Mesenteric fat pad (tissue), 1 donor: ENCODE data around the gene NDUFA11. TPM values are rescaled to one million over a fixed set of nuclear protein-coding genes. Genes with fewer than 3 reads are reported as not detected.
"Not testable (repeated sequence)": the region's sequence is repeated elsewhere in the genome, so short reads cannot be mapped to it uniquely, and the experiment has no call there.

Experiments
- DNase-seq: peaks from one replicate; pipeline ENCODE4 v3.0.0-alpha.2; 2020; ENCODE audit warnings: low spot score
- total RNA-seq: library from RNA; stranded (reverse); fragmentation: NEBNext Ultra II Directional; extraction: Animal tissue kit (Norgen Biotek cat#: 25700); gene quantifications from one replicate; pipeline ENCODE4 v1.2.1, GENCODE V29; 2021
- donor health status: DM: yes; HTN: yes; CAD: no.

NDUFA11 gene
- total RNA-seq, 1 donor from 2014 or later: 186 TPM

DNA sequence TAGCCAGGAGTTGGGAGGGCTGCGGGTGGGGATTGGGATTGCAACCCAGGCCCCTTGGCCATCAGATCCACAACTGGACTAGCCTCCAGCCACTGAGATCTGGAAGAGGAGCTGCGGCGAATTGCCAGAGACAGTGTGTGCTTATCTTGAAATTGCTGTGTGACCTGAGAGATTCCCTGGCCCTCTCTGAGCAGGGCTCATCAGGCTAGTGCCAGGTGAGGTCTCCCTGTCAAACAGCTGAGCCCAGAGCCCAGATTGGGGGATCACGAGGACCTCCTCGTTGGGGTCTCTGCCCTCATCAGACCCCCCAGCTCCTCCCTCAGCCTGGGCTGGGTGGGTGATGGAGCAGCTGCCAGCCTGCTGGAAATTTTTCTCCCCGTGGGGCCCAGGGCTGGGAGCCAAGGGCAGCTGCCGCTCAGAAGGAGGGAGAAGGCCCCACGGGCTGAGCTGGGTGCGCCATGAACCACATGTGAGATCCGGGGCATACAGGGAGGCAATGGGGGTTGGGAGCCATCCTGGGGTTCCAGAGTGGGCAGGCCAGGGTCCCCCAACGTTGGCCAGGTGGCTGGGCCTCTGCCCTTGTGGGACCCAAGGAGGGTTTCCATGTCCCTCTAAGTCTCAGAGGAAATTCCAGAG is 40.4 kb downstream of the NDUFA11 start:
- DNase-seq: no peak

DNA sequence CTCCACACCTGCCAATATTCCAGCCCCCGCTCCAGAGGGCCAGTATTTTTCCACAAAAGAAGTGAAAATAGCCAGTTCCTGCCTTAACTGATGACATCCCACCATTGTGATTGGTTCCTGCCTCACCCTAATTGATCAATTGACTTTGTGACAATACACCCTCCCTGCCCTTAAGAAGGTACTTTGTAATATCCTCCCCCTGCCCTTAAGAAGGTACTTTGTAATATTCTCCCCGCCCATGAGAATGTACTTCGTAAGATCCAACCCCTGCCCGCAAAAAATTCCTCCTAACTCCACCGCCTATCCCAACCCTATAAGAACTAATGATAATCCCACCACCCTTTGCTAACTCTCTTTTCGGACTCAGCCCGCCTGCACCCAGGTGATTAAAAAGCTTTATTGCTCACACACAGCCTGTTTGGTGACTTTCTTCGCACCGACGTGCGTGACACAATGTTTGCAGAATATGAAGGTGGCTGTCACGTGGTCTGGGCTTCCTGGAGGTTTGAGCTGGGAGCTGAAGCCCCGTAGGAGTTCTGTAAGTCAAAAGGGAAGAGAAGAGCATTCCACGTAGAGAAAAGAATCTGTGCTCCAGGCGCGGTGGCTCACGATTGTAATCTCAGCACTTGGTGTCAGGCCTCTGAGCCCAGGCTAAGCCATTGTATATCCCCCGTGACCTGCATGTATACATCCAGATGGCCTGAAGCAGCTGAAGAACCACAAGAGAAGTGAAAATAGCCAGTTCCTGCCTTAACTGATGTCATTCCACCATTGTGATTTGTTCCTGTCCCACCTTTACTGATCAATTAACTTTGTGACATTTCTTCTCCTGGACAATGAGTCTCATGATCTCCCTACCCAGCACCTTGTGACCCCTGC is 46.1 kb downstream of the NDUFA11 start:
- no peak for DNase-seq

DNA sequence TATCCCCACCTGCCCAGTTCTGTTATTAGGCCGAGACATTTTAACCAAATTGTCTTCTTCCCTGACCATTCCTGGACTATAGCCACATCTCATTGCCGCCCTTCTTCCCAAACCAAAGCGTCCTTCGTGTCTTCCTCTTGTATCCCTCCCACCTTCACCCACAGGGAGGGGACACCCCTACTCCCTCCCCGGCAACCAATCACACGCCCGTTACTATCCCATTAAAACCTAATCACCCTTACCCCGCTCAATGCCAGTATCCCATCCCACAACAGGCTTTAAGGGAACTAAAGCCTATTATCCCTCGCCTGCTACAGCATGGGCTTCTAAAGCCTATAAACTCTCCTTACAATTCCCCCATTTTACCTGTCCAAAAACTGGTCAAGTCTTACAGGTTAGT is 48.4 kb downstream of the NDUFA11 start:
- DNase-seq: not testable (repeated sequence)

GRCh38 chr19:5854121-5854520 is 49.5 kb downstream of the NDUFA11 start:
- not testable (repeated sequence) for DNase-seq

DNA sequence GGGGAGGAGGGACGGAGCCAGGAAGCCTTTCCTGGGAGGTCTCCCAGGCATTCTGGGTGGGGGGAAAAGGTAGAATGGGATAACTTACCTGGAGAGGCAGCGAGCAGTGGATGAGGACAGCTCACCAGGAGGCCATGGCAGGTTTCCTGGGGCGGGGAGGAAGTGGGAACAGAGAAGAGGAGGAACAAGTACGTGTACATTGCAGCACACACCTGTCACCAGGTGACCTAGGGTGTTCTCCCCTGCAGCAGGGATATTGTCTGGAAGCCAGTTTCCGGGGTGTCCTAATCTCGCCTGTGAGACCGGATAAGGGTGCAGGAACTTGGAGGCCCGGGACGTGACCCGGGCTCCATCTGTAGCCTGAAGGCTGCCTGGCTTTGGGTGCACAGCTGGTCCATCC is 52.3 kb downstream of the NDUFA11 start, which contains the start of gene FUT3:
Gene FUT3, minus strand, starts transcription at position 148 of the 400 bp plus-strand sequence.
- DNase-seq: no peak

- no peak for DNase-seq
Measured at GRCh38 chr19:5850743-5851293, 52.8 kb downstream of the NDUFA11 start.

DNA sequence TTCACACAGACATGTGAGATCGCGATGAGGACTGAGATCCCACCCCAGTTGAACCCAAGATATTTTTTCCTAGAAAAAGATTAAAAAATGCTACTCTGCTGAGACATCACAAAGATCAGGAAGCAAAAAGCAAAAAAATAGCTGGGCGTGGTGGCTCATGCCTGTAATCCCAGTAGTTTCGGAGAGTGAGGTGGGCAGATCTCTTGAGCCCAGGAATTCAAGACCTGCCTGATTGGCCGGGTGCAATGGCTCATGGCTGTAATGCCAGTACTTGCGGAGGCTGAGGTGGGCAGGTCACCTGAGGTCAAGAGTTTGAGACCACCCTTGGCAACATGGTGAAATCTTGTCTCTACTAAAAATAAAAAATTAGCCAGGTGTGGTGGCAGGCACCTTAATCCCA is 53.4 kb downstream of the NDUFA11 start:
- DNase-seq: no peak

DNA sequence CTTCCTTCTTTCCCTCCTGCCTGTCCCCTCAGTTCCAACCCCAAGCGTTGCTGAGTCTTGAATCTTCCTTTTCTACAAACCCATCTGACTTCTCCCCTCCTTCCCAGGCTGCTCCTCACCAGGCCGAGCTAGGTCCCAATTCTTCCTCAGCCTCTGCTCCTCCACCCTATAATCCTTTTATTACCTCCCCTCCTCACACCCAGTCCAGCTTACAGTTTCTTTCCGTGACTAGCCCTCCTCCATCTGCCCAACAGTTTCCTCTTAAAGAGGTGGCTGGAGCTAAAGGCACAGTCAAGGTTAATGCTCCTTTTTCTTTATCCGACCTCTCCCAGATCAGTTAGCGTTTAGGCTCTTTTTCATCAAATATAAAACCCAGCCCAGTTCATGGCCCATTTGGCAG is 55.0 kb downstream of the NDUFA11 start:
- not testable (repeated sequence) for DNase-seq

GRCh38 chr19:5847846-5848245 is 55.7 kb downstream of the NDUFA11 start:
- not testable (repeated sequence) for DNase-seq

Other genes starting within 250 kb of the NDUFA11 start
- 75.4 TPM for gene MICOS13, start 223.3 kb downstream of the NDUFA11 start, total RNA-seq
- 4.0 TPM for gene HSD11B1L, start 222.8 kb downstream of the NDUFA11 start, total RNA-seq
- 564 TPM for gene RPL36, start 213.5 kb downstream of the NDUFA11 start, total RNA-seq
- 63.9 TPM for gene LONP1, start 183.6 kb downstream of the NDUFA11 start, total RNA-seq
- gene CATSPERD, start 183.2 kb downstream of the NDUFA11 start, total RNA-seq: not detected
- 1.5 TPM for gene PRR22, start 119.0 kb downstream of the NDUFA11 start, total RNA-seq
- 31.4 TPM for gene DUS3L, start 112.6 kb downstream of the NDUFA11 start, total RNA-seq
- 0.42 TPM for gene NRTN, start 98.7 kb downstream of the NDUFA11 start, total RNA-seq
- gene FUT6, start 64.1 kb downstream of the NDUFA11 start, total RNA-seq: not detected
- not detected for gene FUT3, start 52.3 kb downstream of the NDUFA11 start, total RNA-seq
- not detected for gene FUT5, start 33.2 kb downstream of the NDUFA11 start, total RNA-seq
- gene VMAC, start 1.1 kb upstream of the NDUFA11 start, total RNA-seq: 3.0 TPM
- 4.4 TPM for gene CAPS, start 10.5 kb upstream of the NDUFA11 start, total RNA-seq
- gene RANBP3, start 74.3 kb upstream of the NDUFA11 start, total RNA-seq: 56.7 TPM
- gene RFX2, start 206.7 kb upstream of the NDUFA11 start, total RNA-seq: 27.9 TPM
- not detected for gene ACSBG2, start 231.9 kb upstream of the NDUFA11 start, total RNA-seq